Retina (tissue), 1 donor: Measurements from ENCODE around the gene KCNB1.

Experiments
- DNase-seq: peaks from one replicate; pipeline ENCODE4 v3.0.0-alpha.2; 2016

KCNB1 gene

DNA sequence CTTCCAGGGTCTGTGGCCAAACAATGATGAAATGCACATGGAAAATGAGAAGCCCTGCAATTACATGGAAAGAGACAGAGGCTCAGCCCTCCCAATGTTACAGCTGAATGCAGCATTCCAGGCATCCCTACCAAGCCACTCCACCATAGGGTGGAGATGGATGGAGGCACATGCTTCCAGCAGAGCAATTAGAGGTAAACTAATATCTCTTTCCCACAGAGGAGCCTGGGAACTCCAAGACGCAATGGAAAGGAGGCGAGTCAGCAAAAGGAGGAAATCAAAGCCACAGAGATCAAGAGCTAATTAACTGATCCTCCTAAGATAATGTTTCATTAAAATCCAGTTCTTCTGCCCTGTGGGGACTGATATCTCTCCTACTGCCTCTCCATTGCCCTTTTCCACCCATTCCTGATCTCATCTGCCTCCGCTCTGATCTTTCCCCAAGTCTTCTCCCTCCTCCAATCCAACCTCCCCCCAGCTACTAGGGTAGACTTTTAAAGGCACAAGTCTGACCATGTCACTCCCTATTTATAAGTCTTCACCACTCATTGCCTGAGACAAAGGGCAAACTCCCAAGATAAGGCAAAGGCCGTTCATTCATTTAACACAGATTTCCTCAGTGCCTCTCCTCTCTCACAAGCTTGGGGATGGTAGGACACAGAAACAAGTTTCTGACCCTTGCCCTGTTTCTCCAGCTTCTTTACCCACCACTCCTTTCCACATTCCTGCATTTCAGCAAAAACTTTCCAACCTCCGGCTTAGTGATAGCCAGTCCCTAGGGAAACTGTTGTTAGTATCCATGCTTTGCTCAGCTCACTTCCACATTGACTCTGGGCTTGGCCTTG, 14.3 kb upstream of the KCNB1 start:
- no peak for DNase-seq

DNA sequence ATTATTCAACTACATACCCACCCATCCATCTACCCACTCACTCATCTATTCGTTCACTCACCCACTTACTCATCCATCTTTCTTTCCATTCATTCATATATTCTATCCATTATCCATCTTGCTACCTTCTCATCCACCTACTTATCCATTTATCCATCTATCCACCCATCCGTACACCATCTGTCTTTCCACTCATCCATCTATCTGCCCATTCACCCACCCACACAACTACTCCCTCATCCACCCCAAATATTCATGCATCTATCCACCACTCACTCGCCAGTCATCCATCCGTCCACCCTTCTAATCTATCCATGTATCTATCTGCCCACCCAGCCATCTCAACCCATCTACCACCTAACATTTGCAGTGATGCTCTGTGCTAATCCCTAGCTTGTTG, 13.6 kb upstream of the KCNB1 start:
- DNase-seq, result no peak

- no peak for DNase-seq
Observed at GRCh38 chr20:49490689-49491088, 8.2 kb upstream of the KCNB1 start.

- DNase-seq, result no peak
Observed at GRCh38 chr20:49489688-49490087, 7.2 kb upstream of the KCNB1 start.

DNA sequence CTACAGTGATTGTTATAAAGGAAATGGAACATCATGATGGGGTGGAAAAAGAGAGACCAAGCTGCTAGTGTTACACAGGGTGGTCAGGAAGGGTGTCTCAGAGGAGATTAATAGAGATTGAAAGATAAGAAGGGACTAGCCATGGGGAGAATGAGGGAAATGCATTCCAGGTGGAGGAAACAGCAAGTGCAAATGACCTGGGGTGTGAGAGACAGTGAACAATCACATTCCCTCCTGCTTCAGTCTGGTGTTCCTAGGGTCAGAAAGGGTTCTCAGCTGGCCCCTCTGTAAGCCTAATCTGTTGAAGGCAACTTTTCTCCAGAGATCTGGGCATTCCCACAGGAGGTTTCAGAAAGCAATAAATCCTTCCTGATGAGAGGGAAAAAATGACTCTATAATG, 3.6 kb upstream of the KCNB1 start:
- DNase-seq, result no peak

- DNase-seq, result no peak
Observed at GRCh38 chr20:49485563-49485962, 3.1 kb upstream of the KCNB1 start.

GRCh38 chr20:49484180-49485140, 2.0 kb upstream of the KCNB1 start:
- DNase-seq, result peak; percentile 91

- peak; percentile 50 for DNase-seq
Observed at GRCh38 chr20:49483696-49484123, 1.2 kb upstream of the KCNB1 start.

DNA sequence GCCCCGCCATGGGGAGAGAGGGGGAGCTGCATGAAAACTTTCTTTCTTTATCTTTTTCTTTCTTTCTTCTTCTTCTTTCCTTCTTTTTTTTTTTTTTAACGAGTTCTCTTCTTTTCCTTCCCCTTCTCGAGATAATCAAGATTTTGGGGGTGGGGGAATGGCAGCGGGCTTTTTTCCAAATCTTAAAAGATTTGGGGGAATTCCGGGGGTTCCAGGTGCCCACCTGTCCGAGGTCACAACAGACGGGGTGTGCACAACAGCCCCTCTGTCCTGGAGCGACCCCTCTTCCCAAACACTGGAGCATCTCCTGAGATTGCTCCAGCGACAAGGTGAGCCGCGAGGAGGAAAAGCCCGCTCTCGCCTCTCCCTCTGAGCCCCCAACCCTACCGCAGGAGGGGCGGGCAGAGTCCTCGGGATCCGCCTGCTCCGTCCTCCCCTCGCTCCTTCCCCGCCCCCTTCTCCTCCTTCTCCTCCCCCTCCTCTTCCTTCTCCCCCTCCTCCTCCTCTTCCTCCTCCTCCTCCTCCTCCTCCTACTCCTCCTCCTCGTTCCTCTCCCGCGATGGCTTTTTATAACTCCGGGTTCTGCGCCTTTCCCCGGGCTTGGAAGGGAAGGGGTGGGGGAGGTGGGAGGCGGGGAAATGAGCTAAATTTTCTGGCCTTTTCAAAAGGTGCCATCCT, 689 bp upstream of the KCNB1 start:
- peak; percentile 36 for DNase-seq

DNA sequence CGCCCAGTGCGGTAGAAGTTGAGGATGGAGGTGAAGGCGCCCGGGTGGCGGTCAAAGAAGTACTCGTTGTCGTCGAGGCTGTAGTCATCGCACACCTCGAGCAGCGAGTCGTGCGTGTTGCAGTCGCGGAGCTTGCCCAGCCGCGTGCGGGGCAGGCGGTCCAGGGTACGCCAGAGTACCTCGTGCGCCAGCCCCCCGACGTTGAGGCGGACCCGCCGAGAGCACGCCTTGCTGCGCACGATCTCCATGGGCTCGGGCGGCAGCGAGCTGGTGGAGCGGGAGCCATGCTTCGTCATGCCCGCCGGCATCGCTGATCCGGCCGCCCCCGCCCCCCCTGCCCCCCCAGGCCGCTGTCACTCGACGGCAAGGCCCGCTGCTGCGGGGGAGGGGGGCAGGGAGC, 295 bp downstream of the KCNB1 start:
- DNase-seq, result no peak

- DNase-seq, result no peak
Observed at GRCh38 chr20:49481116-49481515, 1.4 kb downstream of the KCNB1 start.

- DNase-seq, result no peak
Observed at GRCh38 chr20:49480236-49480635, 2.2 kb downstream of the KCNB1 start.

GRCh38 chr20:49479785-49480184, 2.7 kb downstream of the KCNB1 start:
- DNase-seq, result no peak

- DNase-seq, result no peak
Observed at GRCh38 chr20:49478754-49479689, 3.4 kb downstream of the KCNB1 start.

- peak; percentile 54 for DNase-seq
Observed at GRCh38 chr20:49478266-49478665, 4.2 kb downstream of the KCNB1 start.

- no peak for DNase-seq
Observed at GRCh38 chr20:49477200-49477599, 5.3 kb downstream of the KCNB1 start.

- no peak for DNase-seq
Observed at GRCh38 chr20:49476016-49476355, 6.5 kb downstream of the KCNB1 start.

GRCh38 chr20:49475292-49476015, 7.0 kb downstream of the KCNB1 start:
- DNase-seq, result no peak

GRCh38 chr20:49471397-49471796, 11.1 kb downstream of the KCNB1 start:
- DNase-seq, result no peak

- DNase-seq, result no peak
Observed at GRCh38 chr20:49470922-49471321, 11.5 kb downstream of the KCNB1 start.

- no peak for DNase-seq
Observed at GRCh38 chr20:49469060-49469459, 13.4 kb downstream of the KCNB1 start.
